Smooth muscle cell (in vitro differentiated cells): ENCODE measurements around the gene PPIB. TPM values are rescaled to one million over a fixed set of nuclear protein-coding genes. Genes with fewer than 3 reads are reported as not detected.
"Not testable (repeated sequence)": the region's sequence is repeated elsewhere in the genome, so short reads cannot be mapped to it uniquely, and the experiment has no call there.

Experiments used
- DNase-seq: peaks from one replicate; lab custom pipeline; 2025; ENCODE audit not compliant: unreplicated experiment; lab: John Stamatoyannopoulos, UW
- H2AFZ ChIP-seq: fragments of 200-600 bp; sonication (generic); 2 replicates; pipeline ENCODE4 v1.6.0; 2016; ENCODE audit warnings: antibody characterized with exemption, low read depth, mild to moderate bottlenecking
- H3F3A ChIP-seq: fragments of 200-600 bp; sonication (generic); 2 replicates; pipeline ENCODE4 v1.6.0; 2017; ENCODE audit warnings: antibody characterized with exemption, low read depth
- H3K27ac ChIP-seq: fragments of 200-600 bp; sonication (generic); 2 replicates; pipeline ENCODE4 v1.5.1; 2016; ENCODE audit warnings: low read depth, mild to moderate bottlenecking
- H3K27me3 ChIP-seq: fragments of 200-600 bp; sonication (generic); 2 replicates; pipeline ENCODE4 v1.6.1; 2016; ENCODE audit warnings: low read depth, mild to moderate bottlenecking
- H3K36me3 ChIP-seq: fragments of 200-600 bp; sonication (generic); 2 replicates; pipeline ENCODE4 v1.5.1; 2016; ENCODE audit warnings: low read depth
- H3K4me1 ChIP-seq: fragments of 200-600 bp; sonication (generic); 2 replicates; pipeline ENCODE4 v1.5.1; 2016; ENCODE audit warnings: low read depth
- H3K4me2 ChIP-seq: fragments of 200-600 bp; sonication (generic); 2 replicates; pipeline ENCODE4 v1.6.0; 2016; ENCODE audit warnings: mild to moderate bottlenecking
- H3K4me3 ChIP-seq: fragments of 200-600 bp; sonication (generic); 2 replicates; pipeline ENCODE4 v1.5.1; 2016; ENCODE audit warnings: mild to moderate bottlenecking
- H3K79me2 ChIP-seq: fragments of 200-600 bp; sonication (generic); 2 replicates; pipeline ENCODE4 v1.6.0; 2016; ENCODE audit warnings: low read depth, mild to moderate bottlenecking
- H3K9ac ChIP-seq: fragments of 200-600 bp; sonication (generic); 2 replicates; pipeline ENCODE4 v1.6.0; 2016; ENCODE audit warnings: low read depth
- H3K9me3 ChIP-seq: fragments of 200-600 bp; sonication (generic); replicated peaks from 2 replicates; pipeline ENCODE4 v1.5.1; 2016; ENCODE audit warnings: low read depth
- H4K20me1 ChIP-seq: fragments of 200-600 bp; sonication (generic); 2 replicates; pipeline ENCODE4 v1.6.0; 2016; ENCODE audit warnings: low read depth
- WGBS: methylation state at CpG from one replicate; pipeline ENCODE4 v1.1.7; 2016; ENCODE audit warnings: low lambda C conversion rate; 5-methylcytosine and 5-hydroxymethylcytosine counted together
- polyA plus RNA-seq: library from polyadenylated mRNA; unstranded; fragments of >200 nt; fragmentation: Nextera tagmentation; extraction: Ambion mirVana; gene quantifications from 2 replicates; pipeline ENCODE4 v1.2.1, GENCODE V29; 2016
- total RNA-seq: library from RNA; depleted of rRNA; stranded (reverse); fragments of >200 nt; gene quantifications from 2 replicates; pipeline ENCODE4 v1.2.3, GENCODE V29; 2014
- TF ChIP-seq, protein P1 (sequence below): fragments of 200-600 bp; sonication (generic); IDR thresholded peaks from 2 replicates; pipeline ENCODE4 v1.5.1; 2017; ENCODE audit warnings: borderline replicate concordance, mild to moderate bottlenecking, antibody characterized with exemption; ENCODE audit not compliant: insufficient read depth, poor library complexity, severe bottlenecking

Gene PPIB
- total and polyA plus RNA-seq, 2 experiments from 2014 or later: 880 to 1,897 TPM

DNA sequence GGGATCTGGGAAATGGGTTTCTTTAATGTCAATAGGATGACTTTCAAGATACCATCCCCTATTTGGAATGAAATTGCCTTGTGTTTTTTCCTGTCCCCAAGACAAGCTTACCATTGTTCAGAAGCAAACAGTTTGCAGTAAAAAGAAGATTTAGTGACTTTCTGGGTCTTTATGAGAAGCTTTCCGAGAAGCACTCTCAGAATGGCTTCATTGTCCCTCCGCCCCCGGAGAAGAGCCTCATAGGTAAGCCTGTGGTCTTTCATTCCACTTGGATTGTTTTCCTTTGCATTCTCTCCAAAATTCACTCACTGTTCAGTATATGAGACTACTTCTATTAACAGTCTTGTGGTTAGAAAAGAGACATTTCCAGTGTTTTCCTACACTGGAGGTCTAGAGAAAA, 36.8 kb downstream of the PPIB start:
- H3K9me3 ChIP-seq: no peaks in the 10 kb centered on the region
- TF ChIP-seq, protein P1, sequence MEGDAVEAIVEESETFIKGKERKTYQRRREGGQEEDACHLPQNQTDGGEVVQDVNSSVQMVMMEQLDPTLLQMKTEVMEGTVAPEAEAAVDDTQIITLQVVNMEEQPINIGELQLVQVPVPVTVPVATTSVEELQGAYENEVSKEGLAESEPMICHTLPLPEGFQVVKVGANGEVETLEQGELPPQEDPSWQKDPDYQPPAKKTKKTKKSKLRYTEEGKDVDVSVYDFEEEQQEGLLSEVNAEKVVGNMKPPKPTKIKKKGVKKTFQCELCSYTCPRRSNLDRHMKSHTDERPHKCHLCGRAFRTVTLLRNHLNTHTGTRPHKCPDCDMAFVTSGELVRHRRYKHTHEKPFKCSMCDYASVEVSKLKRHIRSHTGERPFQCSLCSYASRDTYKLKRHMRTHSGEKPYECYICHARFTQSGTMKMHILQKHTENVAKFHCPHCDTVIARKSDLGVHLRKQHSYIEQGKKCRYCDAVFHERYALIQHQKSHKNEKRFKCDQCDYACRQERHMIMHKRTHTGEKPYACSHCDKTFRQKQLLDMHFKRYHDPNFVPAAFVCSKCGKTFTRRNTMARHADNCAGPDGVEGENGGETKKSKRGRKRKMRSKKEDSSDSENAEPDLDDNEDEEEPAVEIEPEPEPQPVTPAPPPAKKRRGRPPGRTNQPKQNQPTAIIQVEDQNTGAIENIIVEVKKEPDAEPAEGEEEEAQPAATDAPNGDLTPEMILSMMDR: no peak
- H3K9ac ChIP-seq: no peak overlapping the region
- H2AFZ ChIP-seq: no peak overlapping the region
- H3K4me1 ChIP-seq: no peaks in the 10 kb centered on the region
- no peaks in the 10 kb centered on the region for H3K79me2 ChIP-seq
- 64% methylated on average over 3 of the region's 3 CpGs for WGBS
- no peak overlapping the region for H3K27ac ChIP-seq
- H3K4me3 ChIP-seq: no peak overlapping the region
- H4K20me1 ChIP-seq: no peaks in the 10 kb centered on the region
- H3K36me3 ChIP-seq: peaks cover 32% of the 10 kb centered on the region
- H3K4me2 ChIP-seq: no peak overlapping the region
- H3F3A ChIP-seq: no peaks in the 10 kb centered on the region
- no peaks in the 10 kb centered on the region for H3K27me3 ChIP-seq
- no peak for DNase-seq

DNA sequence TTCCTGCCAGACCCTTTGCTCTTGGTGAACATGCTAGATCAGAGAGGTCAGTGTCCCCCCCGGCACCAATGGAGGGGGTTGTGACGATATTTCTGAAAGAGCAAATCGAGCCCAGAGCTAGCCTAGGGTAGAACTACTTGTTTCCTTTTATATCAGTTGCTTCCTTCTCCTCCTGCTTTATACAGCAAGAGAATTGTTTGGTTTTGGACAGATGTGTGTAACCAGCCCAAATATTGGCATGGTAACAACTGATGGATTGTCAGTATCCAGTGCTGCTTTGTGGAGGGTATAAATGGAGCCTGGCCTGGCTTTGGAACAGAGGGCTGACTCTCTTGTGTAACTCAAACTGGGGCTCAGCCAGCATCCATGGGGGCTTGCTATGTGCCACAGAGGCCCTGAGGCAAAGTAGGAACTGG, 39.9 kb downstream of the PPIB start:
- H3K4me3 ChIP-seq: no peak overlapping the region
- no peaks in the 10 kb centered on the region for H3K4me1 ChIP-seq
- no peaks in the 10 kb centered on the region for H3K27me3 ChIP-seq
- H3K36me3 ChIP-seq: peaks cover 14% of the 10 kb centered on the region
- H2AFZ ChIP-seq: no peak overlapping the region
- no peaks in the 10 kb centered on the region for H4K20me1 ChIP-seq
- 97% methylated on average over 3 of the region's 3 CpGs for WGBS
- TF ChIP-seq, protein P1: no peak
- no peak overlapping the region for H3K9ac ChIP-seq
- H3K79me2 ChIP-seq: no peaks in the 10 kb centered on the region
- no peak for DNase-seq
- no peak overlapping the region for H3K4me2 ChIP-seq
- no peaks in the 10 kb centered on the region for H3F3A ChIP-seq
- H3K9me3 ChIP-seq: no peaks in the 10 kb centered on the region
- H3K27ac ChIP-seq: no peak overlapping the region

DNA sequence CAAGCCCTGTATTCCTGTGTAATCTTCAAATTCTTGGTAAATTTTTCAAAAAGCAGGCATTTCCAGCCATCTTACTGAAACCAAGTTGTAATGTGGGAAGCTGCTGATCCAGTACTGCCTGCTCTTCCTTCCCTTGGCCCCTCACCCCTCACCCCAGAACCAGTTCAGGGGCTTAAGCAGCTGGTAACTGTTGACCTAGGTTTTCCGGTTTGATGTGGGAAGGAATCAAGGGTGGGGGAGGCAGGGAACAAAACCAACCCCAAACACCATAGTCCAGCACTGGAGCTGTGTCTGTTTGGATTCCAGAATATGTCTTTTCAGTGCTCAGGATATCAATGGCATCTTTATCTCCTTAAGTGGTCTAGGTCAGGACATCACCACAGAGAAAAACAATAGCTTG, 40.4 kb downstream of the PPIB start:
- Histone ChIP-seq H3K9ac (no peak overlapping the region), H3K4me2 (no peak overlapping the region), H3K27me3 (no peaks in the 10 kb centered on the region), H2AFZ (no peak overlapping the region), H3F3A (no peaks in the 10 kb centered on the region), H3K36me3 (peaks cover 11% of the 10 kb centered on the region), H3K79me2 (no peaks in the 10 kb centered on the region), H3K9me3 (no peaks in the 10 kb centered on the region), H3K4me1 (no peaks in the 10 kb centered on the region), H3K4me3 (no peak overlapping the region), H4K20me1 (peaks cover 4% of the 10 kb centered on the region), H3K27ac (no peak overlapping the region)
- TF ChIP-seq, protein P1: no peak
- no peak for DNase-seq
- WGBS: 83% methylated on average over 1 of the region's 1 CpG

DNA sequence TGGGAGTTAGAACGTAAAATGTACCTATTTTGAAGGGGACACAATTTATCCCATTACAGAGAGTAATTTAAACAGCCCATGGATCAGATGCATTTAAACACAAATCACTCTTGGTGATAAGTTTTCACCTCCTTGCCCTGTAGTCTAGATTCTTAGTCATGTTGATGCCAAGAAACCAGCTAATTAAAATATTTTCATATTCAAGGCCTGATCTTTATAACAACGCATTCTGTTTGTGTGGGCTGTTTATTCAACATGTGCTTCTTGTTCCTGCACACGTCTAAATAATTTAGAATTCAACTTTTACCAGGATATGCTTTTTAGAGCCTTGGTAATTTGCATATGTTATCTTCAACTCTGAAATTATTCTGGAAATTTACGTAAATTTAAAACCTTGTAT, 41.2 kb downstream of the PPIB start:
- WGBS: 97% methylated on average over 4 of the region's 4 CpGs
- Histone ChIP-seq H4K20me1 (peaks cover 12% of the 10 kb centered on the region), H2AFZ (no peak overlapping the region), H3K4me3 (no peak overlapping the region), H3K27ac (no peak overlapping the region), H3F3A (no peaks in the 10 kb centered on the region), H3K9me3 (no peaks in the 10 kb centered on the region), H3K36me3 (peaks cover 7% of the 10 kb centered on the region), H3K27me3 (no peaks in the 10 kb centered on the region), H3K4me2 (no peak overlapping the region), H3K79me2 (no peaks in the 10 kb centered on the region), H3K9ac (no peak overlapping the region), H3K4me1 (no peaks in the 10 kb centered on the region)
- no peak for DNase-seq
- TF ChIP-seq, protein P1: no peak

DNA sequence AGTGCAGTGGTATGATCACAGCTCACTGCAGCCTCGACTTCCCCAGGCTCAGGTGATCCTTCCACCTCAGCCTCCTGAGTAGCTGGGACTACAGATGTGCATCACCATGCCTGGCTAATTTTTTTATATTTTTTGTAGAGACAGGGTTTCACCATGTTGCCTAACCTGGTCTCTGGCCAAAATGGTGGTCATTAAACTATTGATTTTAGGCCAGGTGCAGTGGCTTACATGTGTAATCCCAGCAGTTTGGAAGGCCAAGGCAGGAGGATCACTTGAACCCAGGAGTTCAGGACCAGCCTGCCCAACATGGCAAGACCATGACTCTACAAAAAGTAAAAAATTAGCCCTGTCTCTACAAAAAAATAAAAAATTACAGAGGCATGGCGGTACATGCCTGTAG, 42.5 kb downstream of the PPIB start:
- 100% methylated on average over 2 of the region's 2 CpGs for WGBS
- not testable (repeated sequence) for H3F3A ChIP-seq, H3K4me1 ChIP-seq, H2AFZ ChIP-seq, H3K27me3 ChIP-seq, H3K36me3 ChIP-seq, DNase-seq, H3K27ac ChIP-seq, H3K79me2 ChIP-seq, H3K4me3 ChIP-seq, H3K9me3 ChIP-seq, H3K4me2 ChIP-seq, H3K9ac ChIP-seq
- peaks cover 22% of the 10 kb centered on the region for H4K20me1 ChIP-seq
